MG63 (cell line): ENCODE measurements around the gene RAVER1. TPM values are rescaled to one million over a fixed set of nuclear protein-coding genes. Genes with fewer than 3 reads are reported as not detected.

Experiments used
- DNase-seq: peaks from one replicate; pipeline ENCODE4 v3.0.0-alpha.2; 2020
- H3K27me3 ChIP-seq: fragments of 250-450 bp; sonication (Bioruptor Pico); 2 replicates; pipeline ENCODE4 v1.5.1; 2020; ENCODE audit warnings: mild to moderate bottlenecking, moderate library complexity
- H3K36me3 ChIP-seq: fragments of 250-450 bp; sonication (Bioruptor Pico); 2 replicates; pipeline ENCODE4 v1.5.1; 2020; ENCODE audit warnings: mild to moderate bottlenecking, moderate library complexity
- H3K4me3 ChIP-seq: fragments of 250-450 bp; sonication (Bioruptor Pico); 2 replicates; pipeline ENCODE4 v1.5.1; 2020; ENCODE audit warnings: mild to moderate bottlenecking, moderate library complexity
- H3K9me3 ChIP-seq: fragments of 250-450 bp; sonication (Bioruptor Pico); 2 replicates; pipeline ENCODE4 v1.5.1; 2020; ENCODE audit warnings: mild to moderate bottlenecking, moderate library complexity
- total RNA-seq: library from RNA; depleted of rRNA; stranded (reverse); fragments of >200 nt; shearing (Covaris generic); gene quantifications from 2 replicates; pipeline ENCODE4 v1.2.3, GENCODE V29; 2014; ENCODE audit warnings: low replicate concordance

RAVER1 gene
- total RNA-seq, 1 experiment from 2014 or later, result 21.0 TPM

DNA sequence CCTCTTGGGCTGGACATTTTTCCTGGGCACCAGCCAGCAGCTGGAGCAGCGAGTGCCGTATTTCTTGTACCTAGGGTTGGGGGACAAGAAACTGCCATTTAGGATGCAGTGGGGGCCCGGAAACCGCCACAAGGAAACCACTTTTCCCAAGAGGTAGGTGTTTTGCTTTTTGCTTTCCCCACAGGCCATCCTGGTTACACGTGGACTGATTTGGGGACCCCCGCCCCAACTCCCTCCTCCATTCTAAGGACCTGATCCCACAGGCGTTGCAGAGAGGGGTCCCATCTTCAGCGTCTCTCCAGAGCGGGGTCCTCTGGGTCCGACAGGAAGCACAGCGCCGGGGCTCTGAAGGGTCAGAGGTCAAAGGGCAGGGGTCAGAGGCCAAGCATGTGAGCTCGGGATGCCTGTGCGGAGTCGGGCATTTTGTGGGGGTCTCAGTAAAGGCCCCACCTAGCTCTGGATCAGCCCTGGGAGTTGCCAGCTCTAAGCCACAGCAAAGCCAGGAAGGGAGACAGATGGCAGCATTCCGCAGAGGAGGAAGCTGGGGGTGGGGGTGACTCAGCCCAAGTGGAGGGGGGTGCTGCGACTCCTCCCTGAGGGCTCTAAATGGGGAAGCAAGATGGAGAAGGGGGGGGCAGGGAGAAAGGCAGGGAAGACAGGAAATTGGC is 28.1 kb downstream of the RAVER1 start:
- DNase-seq, result peak; percentile 72
- Histone ChIP-seq H3K9me3 (no peaks in the 10 kb centered on the region), H3K36me3 (peaks cover 4% of the 10 kb centered on the region), H3K27me3 (no peaks in the 10 kb centered on the region; the same call in none of the 2 replicates), H3K4me3 (no peak overlapping the region)

DNA sequence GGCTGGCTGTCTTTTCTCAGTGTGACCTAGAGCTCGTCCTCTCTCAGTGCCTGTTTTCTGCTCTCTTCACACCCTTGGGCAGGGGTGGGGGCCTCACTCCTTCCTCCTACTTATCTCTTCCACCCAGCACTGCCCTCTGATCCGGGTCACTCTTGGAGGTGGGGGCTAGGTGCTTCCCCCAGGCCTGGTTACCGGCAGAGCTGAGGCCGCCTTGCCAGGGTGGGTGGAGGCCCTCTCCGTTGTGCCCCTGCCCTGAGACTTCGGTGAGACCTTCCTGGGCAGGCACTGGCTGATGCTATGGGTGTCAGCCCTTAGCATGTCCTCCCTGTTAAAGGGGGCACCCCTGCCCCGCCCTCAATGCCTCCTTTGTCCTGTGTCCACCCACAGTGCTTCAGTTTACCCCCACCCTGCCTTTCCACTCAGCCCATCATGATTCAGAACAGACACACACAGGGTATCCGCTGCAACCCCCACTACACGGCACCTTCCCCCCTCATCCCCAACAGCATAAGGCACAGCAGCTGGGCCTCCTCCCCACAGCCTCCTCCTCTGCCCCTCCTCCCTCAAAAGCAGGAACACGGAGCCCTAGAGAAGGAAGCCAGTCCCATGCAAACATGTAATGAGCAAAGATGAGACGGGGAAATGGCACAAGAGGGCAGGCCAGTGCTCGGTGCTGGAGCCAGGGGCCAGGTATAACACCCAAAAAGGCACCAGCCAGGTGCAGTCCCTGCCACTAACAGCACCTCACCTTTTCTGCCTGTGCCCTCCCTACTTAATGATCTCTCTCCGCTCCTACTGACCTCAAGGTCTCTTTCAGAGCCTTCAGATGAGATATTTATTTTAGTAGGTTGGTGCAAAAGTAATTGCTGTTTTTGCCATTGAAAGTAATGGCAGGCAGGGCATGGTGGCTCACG is 33.5 kb downstream of the RAVER1 start:
- H3K36me3 ChIP-seq, result no peaks in the 10 kb centered on the region
- DNase-seq, result no peak
- H3K4me3 ChIP-seq, result no peak overlapping the region
- no peaks in the 10 kb centered on the region for H3K9me3 ChIP-seq
- peaks cover 12% of the 10 kb centered on the region for H3K27me3 ChIP-seq

- Histone ChIP-seq H3K4me3 (no peak overlapping the region), H3K36me3 (no peaks in the 10 kb centered on the region), H3K27me3 (peaks cover 50% of the 10 kb centered on the region), H3K9me3 (no peaks in the 10 kb centered on the region)
- no peak for DNase-seq
These were observed 37.3 kb downstream of the RAVER1 start for GRCh38 chr19:10295847-10296591.

DNA sequence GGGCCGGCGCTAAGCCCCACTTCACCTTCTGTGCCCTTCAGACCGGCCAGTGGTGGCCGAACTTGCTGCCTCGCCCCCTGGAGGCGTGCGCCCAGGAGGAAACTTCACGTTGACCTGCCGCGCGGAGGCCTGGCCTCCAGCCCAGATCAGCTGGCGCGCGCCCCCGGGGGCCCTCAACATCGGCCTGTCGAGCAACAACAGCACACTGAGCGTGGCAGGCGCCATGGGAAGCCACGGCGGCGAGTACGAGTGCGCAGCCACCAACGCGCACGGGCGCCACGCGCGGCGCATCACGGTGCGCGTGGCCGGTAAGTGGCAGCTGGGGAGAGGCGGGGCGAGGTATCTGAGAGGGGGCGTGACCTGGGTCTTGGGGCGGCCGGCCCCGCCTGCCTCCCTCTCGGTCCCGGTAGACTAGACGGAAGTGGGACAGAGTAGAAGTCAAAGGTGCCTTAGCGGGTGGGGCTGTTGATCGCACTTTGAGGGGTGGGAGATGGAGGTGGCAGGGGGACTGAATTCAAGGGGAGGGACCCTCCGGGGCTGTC is 38.0 kb downstream of the RAVER1 start:
- H3K36me3 ChIP-seq, result no peaks in the 10 kb centered on the region
- no peak overlapping the region for H3K4me3 ChIP-seq
- H3K27me3 ChIP-seq, result peaks cover 56% of the 10 kb centered on the region
- no peaks in the 10 kb centered on the region for H3K9me3 ChIP-seq
- no peak for DNase-seq

DNA sequence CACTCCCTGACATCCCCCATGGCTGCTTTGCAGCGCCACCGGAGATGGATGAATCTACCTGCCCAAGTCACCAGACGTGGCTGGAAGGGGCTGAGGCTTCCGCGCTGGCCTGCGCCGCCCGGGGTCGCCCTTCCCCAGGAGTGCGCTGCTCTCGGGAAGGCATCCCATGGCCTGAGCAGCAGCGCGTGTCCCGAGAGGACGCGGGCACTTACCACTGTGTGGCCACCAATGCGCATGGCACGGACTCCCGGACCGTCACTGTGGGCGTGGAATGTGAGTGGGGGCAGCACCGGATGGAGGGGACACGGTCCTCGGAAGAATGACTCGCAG is 39.0 kb downstream of the RAVER1 start:
- Histone ChIP-seq H3K36me3 (no peaks in the 10 kb centered on the region), H3K4me3 (no peak overlapping the region), H3K27me3 (peaks cover 67% of the 10 kb centered on the region), H3K9me3 (peaks cover under 1% of the 10 kb centered on the region; the same call in 1 of the 2 replicates)
- DNase-seq, result no peak

- H3K4me3 ChIP-seq, result no peak overlapping the region
- H3K36me3 ChIP-seq, result no peaks in the 10 kb centered on the region
- peaks cover 3% of the 10 kb centered on the region; the same call in 1 of the 2 replicates for H3K9me3 ChIP-seq
- H3K27me3 ChIP-seq, result peaks cover 72% of the 10 kb centered on the region
- DNase-seq, result no peak
These were observed 39.5 kb downstream of the RAVER1 start for GRCh38 chr19:10293637-10294367.

- no peaks in the 10 kb centered on the region for H3K36me3 ChIP-seq
- no peak for DNase-seq
- H3K9me3 ChIP-seq, result peaks cover 3% of the 10 kb centered on the region; the same call in 1 of the 2 replicates
- H3K27me3 ChIP-seq, result peaks cover 73% of the 10 kb centered on the region
- H3K4me3 ChIP-seq, result peak overlapping the region; percentile 32
These were observed 40.3 kb downstream of the RAVER1 start for GRCh38 chr19:10292789-10293636.

- no peaks in the 10 kb centered on the region for H3K36me3 ChIP-seq
- H3K9me3 ChIP-seq, result peaks cover 3% of the 10 kb centered on the region; the same call in 1 of the 2 replicates
- H3K27me3 ChIP-seq, result peaks cover 73% of the 10 kb centered on the region
- H3K4me3 ChIP-seq, result peak overlapping the region; percentile 32
- DNase-seq, result peak; percentile 78
These were observed 41.0 kb downstream of the RAVER1 start for GRCh38 chr19:10292206-10292788.

- no peaks in the 10 kb centered on the region for H3K36me3 ChIP-seq
- no peak for DNase-seq
- peaks cover 73% of the 10 kb centered on the region for H3K27me3 ChIP-seq
- H3K9me3 ChIP-seq, result peaks cover 3% of the 10 kb centered on the region; the same call in 1 of the 2 replicates
- peak overlapping the region; percentile 32 for H3K4me3 ChIP-seq
These were observed 41.6 kb downstream of the RAVER1 start for GRCh38 chr19:10291554-10292205.

DNA sequence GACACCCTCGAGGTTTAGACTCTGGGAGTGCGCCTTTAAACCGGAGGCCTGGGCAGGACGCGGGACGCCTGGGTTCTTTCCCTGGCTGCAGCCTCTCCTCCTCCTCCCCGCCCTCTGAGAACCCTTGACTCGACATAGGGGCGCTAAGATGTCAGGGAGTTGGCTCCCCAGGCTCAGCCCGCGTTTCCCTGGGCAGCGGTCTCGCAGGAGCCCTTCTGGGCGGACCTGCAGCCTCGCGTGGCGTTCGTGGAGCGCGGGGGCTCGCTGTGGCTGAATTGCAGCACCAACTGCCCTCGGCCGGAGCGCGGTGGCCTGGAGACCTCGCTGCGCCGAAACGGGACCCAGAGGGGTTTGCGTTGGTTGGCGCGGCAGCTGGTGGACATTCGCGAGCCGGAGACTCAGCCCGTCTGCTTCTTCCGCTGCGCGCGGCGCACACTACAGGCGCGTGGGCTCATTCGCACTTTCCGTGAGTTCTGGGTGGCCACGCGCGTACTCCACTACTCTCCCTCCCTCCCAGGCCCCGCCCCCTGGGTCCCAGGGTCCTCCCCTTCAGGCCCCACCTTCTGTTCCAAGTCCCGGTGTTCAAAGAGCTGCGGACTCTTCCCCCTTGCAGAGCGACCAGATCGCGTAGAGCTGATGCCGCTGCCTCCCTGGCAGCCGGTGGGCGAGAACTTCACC is 42.3 kb downstream of the RAVER1 start:
- H3K27me3 ChIP-seq, result peaks cover 73% of the 10 kb centered on the region
- H3K9me3 ChIP-seq, result peaks cover 3% of the 10 kb centered on the region; the same call in 1 of the 2 replicates
- DNase-seq, result peak; percentile 58
- H3K4me3 ChIP-seq, result peak overlapping the region; percentile 32
- no peaks in the 10 kb centered on the region for H3K36me3 ChIP-seq

DNA sequence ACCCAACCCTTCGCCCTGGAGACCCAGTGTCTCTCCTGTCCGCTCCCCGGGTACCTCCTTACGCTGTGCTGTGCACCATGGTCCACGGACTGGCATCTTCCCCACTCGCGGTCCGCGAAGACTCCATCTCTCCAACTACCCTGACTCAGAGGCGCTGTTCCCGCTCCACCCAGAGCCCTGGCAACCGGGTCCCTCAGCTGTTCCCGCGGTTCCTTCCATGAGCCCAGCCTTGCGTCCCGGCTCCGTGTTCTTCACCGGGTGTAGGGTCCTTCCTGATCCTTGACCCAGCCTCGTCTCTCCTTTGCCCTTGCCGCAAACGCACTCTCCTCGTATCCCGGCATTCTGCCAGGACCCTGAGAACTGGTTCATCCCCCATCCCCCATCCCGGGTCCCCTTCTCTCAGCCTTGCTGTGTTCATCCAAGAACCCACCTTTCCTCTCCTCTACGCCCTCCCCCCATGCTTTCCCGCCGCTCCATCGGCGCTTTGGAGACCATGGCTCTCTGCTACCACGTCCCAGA is 42.9 kb downstream of the RAVER1 start:
- H3K9me3 ChIP-seq, result peaks cover 3% of the 10 kb centered on the region; the same call in 1 of the 2 replicates
- H3K4me3 ChIP-seq, result peak overlapping the region; percentile 18
- no peaks in the 10 kb centered on the region for H3K36me3 ChIP-seq
- peaks cover 67% of the 10 kb centered on the region for H3K27me3 ChIP-seq
- no peak for DNase-seq

DNA sequence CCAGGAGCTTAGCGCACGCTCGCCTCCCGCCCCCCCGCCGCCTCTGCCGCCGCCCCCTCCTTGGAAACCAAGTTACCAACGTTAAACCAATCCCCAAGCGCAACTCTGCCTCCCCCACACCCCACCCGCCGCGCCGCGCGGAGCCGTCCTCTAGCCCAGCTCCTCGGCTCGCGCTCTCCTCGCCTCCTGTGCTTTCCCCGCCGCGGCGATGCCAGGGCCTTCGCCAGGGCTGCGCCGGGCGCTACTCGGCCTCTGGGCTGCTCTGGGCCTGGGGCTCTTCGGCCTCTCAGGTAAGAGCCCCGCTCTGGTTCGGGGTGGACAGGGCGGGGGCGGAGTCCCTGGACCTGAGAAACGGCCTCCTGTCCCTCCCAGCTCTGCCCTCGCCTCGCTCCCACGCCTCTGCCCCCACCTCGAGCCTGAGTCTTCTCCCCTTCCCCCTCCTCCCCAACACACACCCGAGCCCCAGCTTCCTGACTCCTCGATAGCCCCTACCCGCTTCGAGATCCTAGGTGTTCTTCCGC is 43.4 kb downstream of the RAVER1 start, which contains the start of gene ICAM5:
Gene ICAM5 (plus strand): TSS at position 117 of the 521 bp plus-strand sequence. CDS start 92 bp downstream, at position 209.
- Histone ChIP-seq H3K9me3 (peaks cover 3% of the 10 kb centered on the region; the same call in 1 of the 2 replicates), H3K4me3 (peak within 1 kb of the TSS; percentile 32), H3K36me3 (no peaks in the 10 kb centered on the region), H3K27me3 (peaks cover 62% of the 10 kb centered on the region)
- no peak for DNase-seq

GRCh38 chr19:10289167-10289835 is 44.0 kb downstream of the RAVER1 start:
- Histone ChIP-seq H3K36me3 (no peaks in the 10 kb centered on the region), H3K27me3 (peaks cover 56% of the 10 kb centered on the region), H3K4me3 (peak overlapping the region; percentile 18), H3K9me3 (peaks cover 3% of the 10 kb centered on the region; the same call in 1 of the 2 replicates)
- no peak for DNase-seq
